K562 (cell line): Measurements from ENCODE around the gene SCARB2. TPM values are rescaled to one million over a fixed set of nuclear protein-coding genes. Genes with fewer than 3 reads are reported as not detected.

Experiments
- CBX1 ChIP-seq: sonication (generic); IDR thresholded peaks from 2 replicates; pipeline ENCODE4 v1.6.1; 2016; ENCODE audit warnings: antibody characterized with exemption, low read depth, mild to moderate bottlenecking
- E4F1 ChIP-seq: fragments of 250-450 bp; sonication (Bioruptor Pico); IDR thresholded peaks from 2 replicates; pipeline ENCODE4 v1.5.0; 2021; ENCODE audit warnings: mild to moderate bottlenecking, borderline replicate concordance
- ERF ChIP-seq: fragments of 450-650 bp; formaldehyde crosslinking; IDR thresholded peaks from 2 replicates; pipeline ENCODE4 v1.4.0; 2020; ENCODE audit warnings: mild to moderate bottlenecking, mixed read lengths
- KDM5B ChIP-seq: fragments of 200-600 bp; sonication (generic); IDR thresholded peaks from 2 replicates; pipeline ENCODE4 v1.6.1; 2012; ENCODE audit warnings: low read depth, mild to moderate bottlenecking, moderate library complexity, low read length, control low read depth, inconsistent platforms; ENCODE audit not compliant: insufficient replicate concordance
- MBD2 ChIP-seq: sonication (generic); IDR thresholded peaks from 2 replicates; pipeline ENCODE4 v1.6.1; 2016; ENCODE audit warnings: low read depth, borderline replicate concordance
- NRF1 ChIP-seq, 2 experiments: fragments of 450-650 bp; IDR thresholded peaks in 1 of 2; conservative IDR thresholded peaks in 1 of 2; 2 replicates each; pipeline ENCODE4 v1.6.1; 2014; ENCODE audit warnings: mild to moderate bottlenecking in 2 of 2
- PHF20 ChIP-seq: fragments of 450-650 bp; IDR thresholded peaks from 2 replicates; pipeline ENCODE4 v1.6.1; 2018; ENCODE audit not compliant: partially characterized antibody
- POLR2AphosphoS5 ChIP-seq: IDR thresholded peaks from 2 replicates; pipeline ENCODE4 v1.6.1; 2011; ENCODE audit warnings: mild to moderate bottlenecking, low read depth, low read length, moderate library complexity; ENCODE audit not compliant: control insufficient read depth, insufficient read depth
- RB1 ChIP-seq: fragments of 450-650 bp; IDR thresholded peaks from 2 replicates; pipeline ENCODE4 v1.6.1; 2017; ENCODE audit warnings: low read depth, mild to moderate bottlenecking
- TAF1 ChIP-seq: IDR thresholded peaks from 2 replicates; pipeline ENCODE4 v1.6.1; 2011; ENCODE audit warnings: mild to moderate bottlenecking, low read length, moderate library complexity; ENCODE audit not compliant: insufficient read depth, control insufficient read depth, severe bottlenecking; ENCODE audit errors: extremely low read depth
- TAF7 ChIP-seq: fragments of 450-650 bp; IDR thresholded peaks from 2 replicates; pipeline ENCODE4 v1.6.1; 2016; ENCODE audit warnings: missing genetic modification characterization, missing compliant biosample characterization
- ZBTB7A ChIP-seq: IDR thresholded peaks from 2 replicates; pipeline ENCODE4 v1.6.1; 2011; ENCODE audit warnings: low read depth, mild to moderate bottlenecking, low read length, moderate library complexity, borderline replicate concordance; ENCODE audit not compliant: control insufficient read depth
- polyA plus RNA-seq, 8 experiments: library from polyadenylated mRNA; depleted of rRNA in 4 of 8; stranded (reverse) in 5 of 8; unstranded in 3 of 8; fragments of >200 nt; fragmentation: Nextera tagmentation in 2 of 8; fragmentation: Illumina TruSeq in 1 of 8; extraction: Ambion mirVana in 2 of 8; extraction: Trizol in 1 of 8; gene quantifications; 2 replicates each; pipeline versions ENCODE4 v1.2.1 to v1.2.3, GENCODE V29; 2011 to 2014; ENCODE audit warnings: inconsistent platforms in 1 of 8, missing spikeins in 1 of 8
- total RNA-seq, 7 experiments: library from RNA; depleted of rRNA in 6 of 7; stranded (reverse); fragments of >200 nt in 6 of 7; fragmentation: Illumina TruSeq in 2 of 7; extraction: Trizol in 2 of 7; gene quantifications; 2 replicates each; pipeline versions ENCODE4 v1.2.1 to v1.2.3, GENCODE V29; 2011 to 2021; ENCODE audit warnings: low replicate concordance in 1 of 7
- TF ChIP-seq, protein P1 (sequence below): sonication (generic); formaldehyde crosslinking; IDR thresholded peaks from 2 replicates; pipeline ENCODE4 v1.8.0; 2022; ENCODE audit warnings: missing genetic modification reagents, mild to moderate bottlenecking, moderate library complexity, borderline replicate concordance
- TF ChIP-seq, protein P2 (sequence below), 2 experiments: IDR thresholded peaks; 2 replicates each; pipeline ENCODE4 v1.6.1; 2011; ENCODE audit warnings: borderline replicate concordance in 1 of 2, control low read depth in 1 of 2, low read depth in 1 of 2, low read length in 1 of 2, mild to moderate bottlenecking in 1 of 2, mixed read lengths in 1 of 2, moderate library complexity in 1 of 2; ENCODE audit not compliant: insufficient read depth in 1 of 2, insufficient read length in 1 of 2, poor library complexity in 1 of 2, severe bottlenecking in 1 of 2; ENCODE audit errors: extremely low read depth in 1 of 2
- TF ChIP-seq, protein P3 (sequence below): fragments of 450-650 bp; IDR thresholded peaks from 2 replicates; pipeline ENCODE4 v1.6.1; 2018; ENCODE audit not compliant: partially characterized antibody

SCARB2 gene
- total and polyA plus RNA-seq, 9 of the 15 experiments (the other 6 are each of a cell fraction or from before 2014, with no cell fraction given): 6.1 to 25.8 (median 17.8) TPM

DNA sequence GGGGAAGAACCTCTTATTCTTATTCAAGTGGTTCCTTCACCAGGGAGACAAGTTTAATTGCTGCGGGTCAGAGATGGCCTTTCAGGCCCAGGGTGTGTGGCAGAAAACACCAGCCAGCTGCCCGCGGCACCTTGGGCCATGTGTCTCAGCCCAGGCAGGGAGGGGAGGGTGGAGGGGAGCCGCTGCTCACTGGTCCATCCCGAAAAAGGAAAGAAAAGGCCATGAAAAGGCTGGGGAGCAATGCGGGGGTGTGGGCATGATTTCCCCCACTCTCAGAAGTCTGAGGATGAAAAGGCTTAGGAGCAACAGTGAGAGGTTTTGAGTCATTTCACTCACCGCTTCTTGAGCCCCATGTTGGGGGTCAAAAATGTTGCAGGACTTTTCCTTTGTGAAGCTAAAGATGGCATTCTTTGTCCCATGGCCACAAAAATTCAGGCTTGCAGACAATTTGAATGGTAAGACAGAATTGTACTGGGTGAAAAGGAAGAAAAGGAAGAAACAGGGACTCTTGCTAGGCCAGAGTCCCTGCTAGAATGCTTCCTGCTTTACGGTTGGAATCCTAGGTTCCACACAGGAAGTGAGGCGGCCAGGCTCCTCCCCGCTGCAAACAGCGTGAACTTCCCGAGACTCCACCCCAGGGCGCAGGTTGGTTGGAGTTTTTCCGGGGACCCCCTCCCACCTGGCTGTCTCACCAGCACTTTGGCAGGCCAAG, 20.5 kb upstream of the SCARB2 start (continued):
- TF ChIP-seq TAF1: peak; percentile 53
- TF ChIP-seq CBX1: 0 out of 2 replicates have a peak, but pooled peaks have one; percentile 47
- TF ChIP-seq TAF7 (tag): 0 out of 2 replicates have a peak, but pooled peaks have one; percentile 16
- TF ChIP-seq E4F1 (CRISPR knock-in tag): peak; percentile 92
- peak; percentile 58; the same call in 1 of the 2 replicates for TF ChIP-seq ZBTB7A
- TF ChIP-seq PHF20: peak; percentile 74
- TF ChIP-seq MBD2: peak; percentile 20; the same call in 1 of the 2 replicates
- TF ChIP-seq, protein P1, sequence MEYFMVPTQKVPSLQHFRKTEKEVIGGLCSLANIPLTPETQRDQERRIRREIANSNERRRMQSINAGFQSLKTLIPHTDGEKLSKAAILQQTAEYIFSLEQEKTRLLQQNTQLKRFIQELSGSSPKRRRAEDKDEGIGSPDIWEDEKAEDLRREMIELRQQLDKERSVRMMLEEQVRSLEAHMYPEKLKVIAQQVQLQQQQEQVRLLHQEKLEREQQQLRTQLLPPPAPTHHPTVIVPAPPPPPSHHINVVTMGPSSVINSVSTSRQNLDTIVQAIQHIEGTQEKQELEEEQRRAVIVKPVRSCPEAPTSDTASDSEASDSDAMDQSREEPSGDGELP (CRISPR knock-in tag): 0 out of 2 replicates have a peak, but pooled peaks have one; percentile 11
- TF ChIP-seq, protein P2, sequence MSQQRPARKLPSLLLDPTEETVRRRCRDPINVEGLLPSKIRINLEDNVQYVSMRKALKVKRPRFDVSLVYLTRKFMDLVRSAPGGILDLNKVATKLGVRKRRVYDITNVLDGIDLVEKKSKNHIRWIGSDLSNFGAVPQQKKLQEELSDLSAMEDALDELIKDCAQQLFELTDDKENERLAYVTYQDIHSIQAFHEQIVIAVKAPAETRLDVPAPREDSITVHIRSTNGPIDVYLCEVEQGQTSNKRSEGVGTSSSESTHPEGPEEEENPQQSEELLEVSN (IDR thresholded peaks at IDR 0.05; ENCODE audit: borderline replicate concordance in 1 of 2, extremely low read depth in 1 of 2, insufficient read depth in 1 of 2, insufficient read length in 1 of 2, low read depth in 1 of 2, low read length in 1 of 2, poor library complexity in 1 of 2, severe bottlenecking in 1 of 2): peak in 1 of 2 experiments; percentile 29
- TF ChIP-seq KDM5B: peak; percentile 53
- TF ChIP-seq RB1: 0 out of 2 replicates have a peak, but pooled peaks have one; percentile 4
- peak; percentile 37 to 61; a peak in 3 of 4 replicates for TF ChIP-seq NRF1 (conservative IDR thresholded peaks at IDR 0.05 in 1 of 2, IDR thresholded peaks at IDR 0.05 in 1 of 2)
- TF ChIP-seq, protein P3, sequence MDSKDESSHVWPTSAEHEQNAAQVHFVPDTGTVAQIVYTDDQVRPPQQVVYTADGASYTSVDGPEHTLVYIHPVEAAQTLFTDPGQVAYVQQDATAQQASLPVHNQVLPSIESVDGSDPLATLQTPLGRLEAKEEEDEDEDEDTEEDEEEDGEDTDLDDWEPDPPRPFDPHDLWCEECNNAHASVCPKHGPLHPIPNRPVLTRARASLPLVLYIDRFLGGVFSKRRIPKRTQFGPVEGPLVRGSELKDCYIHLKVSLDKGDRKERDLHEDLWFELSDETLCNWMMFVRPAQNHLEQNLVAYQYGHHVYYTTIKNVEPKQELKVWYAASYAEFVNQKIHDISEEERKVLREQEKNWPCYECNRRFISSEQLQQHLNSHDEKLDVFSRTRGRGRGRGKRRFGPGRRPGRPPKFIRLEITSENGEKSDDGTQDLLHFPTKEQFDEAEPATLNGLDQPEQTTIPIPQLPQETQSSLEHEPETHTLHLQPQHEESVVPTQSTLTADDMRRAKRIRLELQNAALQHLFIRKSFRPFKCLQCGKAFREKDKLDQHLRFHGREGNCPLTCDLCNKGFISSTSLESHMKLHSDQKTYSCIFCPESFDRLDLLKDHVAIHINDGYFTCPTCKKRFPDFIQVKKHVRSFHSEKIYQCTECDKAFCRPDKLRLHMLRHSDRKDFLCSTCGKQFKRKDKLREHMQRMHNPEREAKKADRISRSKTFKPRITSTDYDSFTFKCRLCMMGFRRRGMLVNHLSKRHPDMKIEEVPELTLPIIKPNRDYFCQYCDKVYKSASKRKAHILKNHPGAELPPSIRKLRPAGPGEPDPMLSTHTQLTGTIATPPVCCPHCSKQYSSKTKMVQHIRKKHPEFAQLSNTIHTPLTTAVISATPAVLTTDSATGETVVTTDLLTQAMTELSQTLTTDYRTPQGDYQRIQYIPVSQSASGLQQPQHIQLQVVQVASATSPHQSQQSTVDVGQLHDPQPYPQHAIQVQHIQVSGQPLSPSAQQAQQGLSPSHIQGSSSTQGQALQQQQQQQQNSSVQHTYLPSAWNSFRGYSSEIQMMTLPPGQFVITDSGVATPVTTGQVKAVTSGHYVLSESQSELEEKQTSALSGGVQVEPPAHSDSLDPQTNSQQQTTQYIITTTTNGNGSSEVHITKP: no peak
- 0 out of 2 replicates have a peak, but pooled peaks have one; percentile 59 for TF ChIP-seq POLR2AphosphoS5
- TF ChIP-seq ERF (CRISPR knock-in tag): no peak
